Subcutaneous adipose tissue (tissue), 4 donors: ENCODE measurements around the gene CBLIF. TPM values are rescaled to one million over a fixed set of nuclear protein-coding genes. Genes with fewer than 3 reads are reported as not detected.

Experiments
- CTCF ChIP-seq: fragments of 450-650 bp; IDR thresholded peaks from one replicate; pipeline ENCODE4 v1.5.1; 2016; ENCODE audit warnings: low read depth, mild to moderate bottlenecking, control low read depth, antibody characterized with exemption, moderate library complexity
- total RNA-seq, 4 donors: library from RNA; depleted of rRNA; stranded (reverse); fragments of >200 nt; gene quantifications; one replicate each; pipeline ENCODE4 v1.1.0, GENCODE V29; 2016

The CBLIF gene
- total RNA-seq, 4 donors from 2014 or later = not detected

- TF ChIP-seq CTCF = no peak
Observed at GRCh38 chr11:59804061-59804460, 41.2 kb downstream of the CBLIF start.

- no peak for TF ChIP-seq CTCF
Observed at GRCh38 chr11:59802639-59803176, 42.6 kb downstream of the CBLIF start.

- no peak for TF ChIP-seq CTCF
Observed at GRCh38 chr11:59801981-59802638, 43.2 kb downstream of the CBLIF start.

GRCh38 chr11:59801160-59801706 is 44.1 kb downstream of the CBLIF start:
- TF ChIP-seq CTCF = no peak

GRCh38 chr11:59800390-59801025 is 44.8 kb downstream of the CBLIF start:
- TF ChIP-seq CTCF = no peak

- TF ChIP-seq CTCF = no peak
Observed at GRCh38 chr11:59794417-59794816, 50.9 kb downstream of the CBLIF start.

- no peak for TF ChIP-seq CTCF
Observed at GRCh38 chr11:59792507-59792906, 52.8 kb downstream of the CBLIF start.
